Measurements from ENCODE around the gene CDKN1C.

Gene CDKN1C

GRCh38 chr11:2923446-2924375 lies 38.1 kb upstream of the CDKN1C start:
- Histone ChIP-seq H3K9me3 (ENCODE audit: insufficient read depth, low read depth, low read length) (peaks cover 12% of the 10 kb centered on the region), H2AK5ac (ENCODE audit: low read length) (no peak overlapping the region), H3K4me1 (ENCODE audit: control insufficient read depth in 1 of 2, insufficient read depth in 2 of 2, low read length in 2 of 2) (peaks cover 0 to 3% of the 10 kb centered on the region in 2 experiments), H4K12ac (ENCODE audit: low read depth, low read length) (no peak overlapping the region), H3K4me3 (ENCODE audit: low read depth, low read length) (no peak overlapping the region), H2AFZ (ENCODE audit: insufficient read depth, low read length, poor library complexity) (no peak overlapping the region), H3K27ac (ENCODE audit: low read depth, low read length) (no peak overlapping the region), H3K18ac (ENCODE audit: low read length) (no peak overlapping the region), H3K79me2 (ENCODE audit: control insufficient read depth, insufficient read depth, low read length, poor library complexity) (no peaks in the 10 kb centered on the region), H3K79me1 (ENCODE audit: low read length) (no peaks in the 10 kb centered on the region), H3K9ac (ENCODE audit: low read length) (no peak overlapping the region), H2BK5ac (ENCODE audit: low read depth, low read length, poor library complexity) (no peak overlapping the region), H2BK12ac (ENCODE audit: low read length) (no peak overlapping the region), H4K8ac (ENCODE audit: low read depth, low read length) (no peak overlapping the region), H3K36me3 (ENCODE audit: control insufficient read depth in 1 of 2, insufficient read depth in 2 of 2, low read length in 2 of 2) (no peaks in the 10 kb centered on the region), H2BK120ac (ENCODE audit: insufficient read depth, low read length, poor library complexity) (no peak overlapping the region), H3K27me3 (ENCODE audit: insufficient read depth, low read length) (peaks cover 22% of the 10 kb centered on the region), H3K4me2 (ENCODE audit: low read length) (no peak overlapping the region), H3K14ac (ENCODE audit: low read length) (no peak overlapping the region), H3K4ac (ENCODE audit: low read depth, low read length) (no peak overlapping the region), H3K23ac (ENCODE audit: low read length) (no peak overlapping the region), H4K91ac (ENCODE audit: low read depth, low read length) (no peak overlapping the region)
- no CpG with 5 or more reads among the region's 22 CpGs for WGBS (ENCODE audit: extremely low coverage, insufficient coverage, insufficient read length)
- DNase-seq, result peak; percentile 49 to 50

- Histone ChIP-seq H3K4me1 (ENCODE audit: control insufficient read depth in 1 of 2, insufficient read depth in 2 of 2, low read length in 2 of 2) (no peaks in the 10 kb centered on the region), H2AK5ac (ENCODE audit: low read length) (no peak overlapping the region), H3K4ac (ENCODE audit: low read depth, low read length) (no peak overlapping the region), H3K79me1 (ENCODE audit: low read length) (no peaks in the 10 kb centered on the region), H2BK12ac (ENCODE audit: low read length) (no peak overlapping the region), H3K27ac (ENCODE audit: low read depth, low read length) (no peak overlapping the region), H4K91ac (ENCODE audit: low read depth, low read length) (no peak overlapping the region), H3K14ac (ENCODE audit: low read length) (no peak overlapping the region), H2BK120ac (ENCODE audit: insufficient read depth, low read length, poor library complexity) (no peak overlapping the region), H3K79me2 (ENCODE audit: control insufficient read depth, insufficient read depth, low read length, poor library complexity) (no peaks in the 10 kb centered on the region), H3K4me3 (ENCODE audit: low read depth, low read length) (no peak overlapping the region), H3K18ac (ENCODE audit: low read length) (no peak overlapping the region), H4K12ac (ENCODE audit: low read depth, low read length) (no peak overlapping the region), H3K4me2 (ENCODE audit: low read length) (no peak overlapping the region), H3K23ac (ENCODE audit: low read length) (no peak overlapping the region), H3K9ac (ENCODE audit: low read length) (no peak overlapping the region), H3K27me3 (ENCODE audit: insufficient read depth, low read length) (peaks cover 11% of the 10 kb centered on the region), H2AFZ (ENCODE audit: insufficient read depth, low read length, poor library complexity) (no peak overlapping the region), H3K9me3 (ENCODE audit: insufficient read depth, low read depth, low read length) (peaks cover 10% of the 10 kb centered on the region), H2BK5ac (ENCODE audit: low read depth, low read length, poor library complexity) (no peak overlapping the region), H4K8ac (ENCODE audit: low read depth, low read length) (no peak overlapping the region), H3K36me3 (ENCODE audit: control insufficient read depth in 1 of 2, insufficient read depth in 2 of 2, low read length in 2 of 2) (no peaks in the 10 kb centered on the region)
- WGBS (ENCODE audit: extremely low coverage, insufficient coverage, insufficient read length), result no CpG with 5 or more reads among the region's 3 CpGs
- no peak for DNase-seq
These were observed 37.1 kb upstream of the CDKN1C start for GRCh38 chr11:2922655-2923054.

- no peaks in the 10 kb centered on the region for H3K79me1 ChIP-seq (ENCODE audit: low read length)
- peaks cover 6% of the 10 kb centered on the region for H3K9me3 ChIP-seq (ENCODE audit: insufficient read depth, low read depth, low read length)
- no peak overlapping the region for H3K27ac ChIP-seq (ENCODE audit: low read depth, low read length)
- no peaks in the 10 kb centered on the region for H3K4me1 ChIP-seq (ENCODE audit: control insufficient read depth in 1 of 2, insufficient read depth in 2 of 2, low read length in 2 of 2)
- H2BK120ac ChIP-seq (ENCODE audit: insufficient read depth, low read length, poor library complexity), result no peak overlapping the region
- H2AK5ac ChIP-seq (ENCODE audit: low read length), result no peak overlapping the region
- no peak overlapping the region for H3K9ac ChIP-seq (ENCODE audit: low read length)
- H4K8ac ChIP-seq (ENCODE audit: low read depth, low read length), result no peak overlapping the region
- H4K12ac ChIP-seq (ENCODE audit: low read depth, low read length), result no peak overlapping the region
- no peak overlapping the region for H3K14ac ChIP-seq (ENCODE audit: low read length)
- H2BK5ac ChIP-seq (ENCODE audit: low read depth, low read length, poor library complexity), result no peak overlapping the region
- H3K27me3 ChIP-seq (ENCODE audit: insufficient read depth, low read length), result peaks cover 6% of the 10 kb centered on the region
- H3K4me3 ChIP-seq (ENCODE audit: low read depth, low read length), result no peak overlapping the region
- DNase-seq, result no peak
- H3K18ac ChIP-seq (ENCODE audit: low read length), result no peak overlapping the region
- H2BK12ac ChIP-seq (ENCODE audit: low read length), result no peak overlapping the region
- H3K36me3 ChIP-seq (ENCODE audit: control insufficient read depth in 1 of 2, insufficient read depth in 2 of 2, low read length in 2 of 2), result no peaks in the 10 kb centered on the region
- H2AFZ ChIP-seq (ENCODE audit: insufficient read depth, low read length, poor library complexity), result no peak overlapping the region
- H4K91ac ChIP-seq (ENCODE audit: low read depth, low read length), result no peak overlapping the region
- H3K4ac ChIP-seq (ENCODE audit: low read depth, low read length), result no peak overlapping the region
- no peak overlapping the region for H3K23ac ChIP-seq (ENCODE audit: low read length)
- no CpG with 5 or more reads among the region's 29 CpGs for WGBS (ENCODE audit: extremely low coverage, insufficient coverage, insufficient read length)
- no peak overlapping the region for H3K4me2 ChIP-seq (ENCODE audit: low read length)
- H3K79me2 ChIP-seq (ENCODE audit: control insufficient read depth, insufficient read depth, low read length, poor library complexity), result no peaks in the 10 kb centered on the region
These were observed 36.3 kb upstream of the CDKN1C start for GRCh38 chr11:2921742-2922493.

- Histone ChIP-seq H3K14ac (ENCODE audit: low read length) (no peak overlapping the region), H3K36me3 (ENCODE audit: control insufficient read depth in 1 of 2, insufficient read depth in 2 of 2, low read length in 2 of 2) (no peaks in the 10 kb centered on the region), H4K8ac (ENCODE audit: low read depth, low read length) (no peak overlapping the region), H2BK120ac (ENCODE audit: insufficient read depth, low read length, poor library complexity) (no peak overlapping the region), H3K4me1 (ENCODE audit: control insufficient read depth in 1 of 2, insufficient read depth in 2 of 2, low read length in 2 of 2) (no peaks in the 10 kb centered on the region), H3K4me3 (ENCODE audit: low read depth, low read length) (no peak overlapping the region), H4K91ac (ENCODE audit: low read depth, low read length) (no peak overlapping the region), H2BK12ac (ENCODE audit: low read length) (no peak overlapping the region), H3K79me1 (ENCODE audit: low read length) (no peaks in the 10 kb centered on the region), H4K12ac (ENCODE audit: low read depth, low read length) (no peak overlapping the region), H3K27me3 (ENCODE audit: insufficient read depth, low read length) (no peaks in the 10 kb centered on the region), H2BK5ac (ENCODE audit: low read depth, low read length, poor library complexity) (no peak overlapping the region), H2AK5ac (ENCODE audit: low read length) (no peak overlapping the region), H3K79me2 (ENCODE audit: control insufficient read depth, insufficient read depth, low read length, poor library complexity) (no peaks in the 10 kb centered on the region), H3K18ac (ENCODE audit: low read length) (no peak overlapping the region), H3K4ac (ENCODE audit: low read depth, low read length) (no peak overlapping the region), H3K4me2 (ENCODE audit: low read length) (no peak overlapping the region), H3K9ac (ENCODE audit: low read length) (no peak overlapping the region), H3K9me3 (ENCODE audit: insufficient read depth, low read depth, low read length) (peaks cover 1% of the 10 kb centered on the region), H2AFZ (ENCODE audit: insufficient read depth, low read length, poor library complexity) (no peak overlapping the region), H3K23ac (ENCODE audit: low read length) (no peak overlapping the region), H3K27ac (ENCODE audit: low read depth, low read length) (no peak overlapping the region)
- WGBS (ENCODE audit: extremely low coverage, insufficient coverage, insufficient read length), result no CpG with 5 or more reads among the region's 16 CpGs
- DNase-seq, result peak in 1 of 2 donors; percentile 21
These were observed 35.7 kb upstream of the CDKN1C start for GRCh38 chr11:2921261-2921660.
